Vagina (tissue), 2 donors: ENCODE results near the gene ATP8A1.

Experiments used
- POLR2AphosphoS5 ChIP-seq, 2 donors: sonication (generic); formaldehyde crosslinking; IDR thresholded peaks; one replicate each; pipeline ENCODE4 v1.9.0; 2017; ENCODE audit warnings: antibody characterized with exemption in 2 of 2, mild to moderate bottlenecking in 2 of 2, low read depth in 1 of 2; ENCODE audit not compliant: insufficient read depth in 1 of 2
- TF ChIP-seq, protein P1 (sequence below), 3 experiments: fragments of 450-650 bp in 2 of 3; fragments of 200-600 bp in 1 of 3; sonication (generic) in 1 of 3; IDR thresholded peaks; one replicate each; pipeline ENCODE4 v1.5.1; 2017 to 2019; ENCODE audit warnings: antibody characterized with exemption in 3 of 3, mild to moderate bottlenecking in 2 of 3, moderate library complexity in 2 of 3

DNA sequence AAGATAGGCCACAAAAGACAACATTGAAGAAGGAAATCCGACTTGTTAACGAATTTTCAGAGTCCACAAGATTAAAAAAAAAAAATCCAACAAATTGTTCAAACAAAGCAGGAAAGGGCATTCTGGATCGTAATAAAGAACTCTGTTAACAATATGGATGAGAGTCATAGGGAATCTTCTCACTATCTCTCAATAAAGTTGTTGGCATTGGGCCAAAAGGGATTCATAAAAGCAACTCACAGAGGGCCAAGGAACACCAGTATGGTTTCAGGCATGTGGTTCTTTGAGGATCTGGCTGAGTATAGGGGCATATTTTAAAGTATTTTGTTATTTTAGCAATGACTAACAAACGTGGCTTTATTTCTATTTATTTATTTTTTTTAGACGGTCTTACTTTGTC lies 210.1 kb downstream of the ATP8A1 start:
- TF ChIP-seq POLR2AphosphoS5 (IDR thresholded peaks at IDR 0.05; ENCODE audit: insufficient read depth in 1 of 2, low read depth in 1 of 2) = no peak
- TF ChIP-seq, protein P1, sequence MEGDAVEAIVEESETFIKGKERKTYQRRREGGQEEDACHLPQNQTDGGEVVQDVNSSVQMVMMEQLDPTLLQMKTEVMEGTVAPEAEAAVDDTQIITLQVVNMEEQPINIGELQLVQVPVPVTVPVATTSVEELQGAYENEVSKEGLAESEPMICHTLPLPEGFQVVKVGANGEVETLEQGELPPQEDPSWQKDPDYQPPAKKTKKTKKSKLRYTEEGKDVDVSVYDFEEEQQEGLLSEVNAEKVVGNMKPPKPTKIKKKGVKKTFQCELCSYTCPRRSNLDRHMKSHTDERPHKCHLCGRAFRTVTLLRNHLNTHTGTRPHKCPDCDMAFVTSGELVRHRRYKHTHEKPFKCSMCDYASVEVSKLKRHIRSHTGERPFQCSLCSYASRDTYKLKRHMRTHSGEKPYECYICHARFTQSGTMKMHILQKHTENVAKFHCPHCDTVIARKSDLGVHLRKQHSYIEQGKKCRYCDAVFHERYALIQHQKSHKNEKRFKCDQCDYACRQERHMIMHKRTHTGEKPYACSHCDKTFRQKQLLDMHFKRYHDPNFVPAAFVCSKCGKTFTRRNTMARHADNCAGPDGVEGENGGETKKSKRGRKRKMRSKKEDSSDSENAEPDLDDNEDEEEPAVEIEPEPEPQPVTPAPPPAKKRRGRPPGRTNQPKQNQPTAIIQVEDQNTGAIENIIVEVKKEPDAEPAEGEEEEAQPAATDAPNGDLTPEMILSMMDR (IDR thresholded peaks at IDR 0.05) = no peak
